Left ventricle myocardium superior (tissue), 1 donor: Measurements from ENCODE around the gene C21orf91. TPM values are rescaled to one million over a fixed set of nuclear protein-coding genes. Genes with fewer than 3 reads are reported as not detected.

Experiments
- ATAC-seq: fragments of 200-7000 bp; cut with Tn5 transposase; one replicate; pipeline ENCODE4 v1.9.1; 2020; ENCODE audit warnings: mild to moderate bottlenecking, moderate library complexity
- DNase-seq: peaks from one replicate; pipeline ENCODE4 v3.0.0-alpha.2; 2020
- intact Hi-C: fragments of 100-400 bp; cut with micrococcal nuclease; formaldehyde crosslinking; loops from one replicate; pipeline ENCODE4 v1.11.0; 2022
- total RNA-seq: library from RNA; stranded (reverse); fragmentation: NEBNext Ultra II Directional; extraction: Animal tissue kit (Norgen Biotek cat#: 25700); gene quantifications from one replicate; pipeline ENCODE4 v1.2.1, GENCODE V29; 2021
- donor health status: DM: no; HTN: yes; CAD: no; lungs with severe emphysema.

The C21orf91 gene
- total RNA-seq, 1 donor from 2014 or later: 6.7 TPM

- DNase-seq (no peak), ATAC-seq (peak; percentile 58)
- intact Hi-C loops: no loop called here
These were observed 19.6 kb downstream of the C21orf91 start for GRCh38 chr21:17799414-17800164.

- DNase-seq (no peak), ATAC-seq (no peak)
- intact Hi-C loops: no loop called here
These were observed 20.4 kb downstream of the C21orf91 start for GRCh38 chr21:17798796-17799195.

- intact Hi-C loops: no loop called here
- no peak for DNase-seq
- no peak for ATAC-seq
These were observed 21.2 kb downstream of the C21orf91 start for GRCh38 chr21:17797967-17798366.

GRCh38 chr21:17796503-17796902, 22.7 kb downstream of the C21orf91 start:
- intact Hi-C loops: no loop called here
- no peak for DNase-seq

GRCh38 chr21:17796037-17796403, 23.1 kb downstream of the C21orf91 start:
- intact Hi-C loops: no loop called here
- DNase-seq: no peak
- no peak for ATAC-seq

More at GRCh38 chr21:17796503-17796902, 22.7 kb downstream of the C21orf91 start:
- no peak for ATAC-seq

GRCh38 chr21:17795146-17796036, 23.8 kb downstream of the C21orf91 start:
- intact Hi-C loops: no loop called here
- no peak for DNase-seq
- ATAC-seq: no peak

GRCh38 chr21:17794518-17795145, 24.5 kb downstream of the C21orf91 start:
- intact Hi-C loops: no loop called here
- no peak for DNase-seq
- ATAC-seq: no peak

- no peak for DNase-seq
- intact Hi-C loops: no loop called here
- ATAC-seq: peak; percentile 51
These were observed 25.7 kb downstream of the C21orf91 start for GRCh38 chr21:17793246-17794123.

GRCh38 chr21:17789656-17790055, 29.5 kb downstream of the C21orf91 start:
- intact Hi-C loops: no loop called here
- no peak for ATAC-seq
- DNase-seq: no peak

GRCh38 chr21:17789069-17789468, 30.1 kb downstream of the C21orf91 start:
- intact Hi-C loops: no loop called here
- no peak for DNase-seq
- ATAC-seq: no peak

- intact Hi-C loops: no loop called here
- DNase-seq (no peak), ATAC-seq (no peak)
These were observed 32.3 kb downstream of the C21orf91 start for GRCh38 chr21:17786851-17787181.

- intact Hi-C loops: no loop called here
- DNase-seq: no peak
- ATAC-seq: no peak
These were observed 32.9 kb downstream of the C21orf91 start for GRCh38 chr21:17786071-17786850.

GRCh38 chr21:17785403-17785788, 33.8 kb downstream of the C21orf91 start:
- intact Hi-C loops: no loop called here
- no peak for ATAC-seq
- DNase-seq: no peak

GRCh38 chr21:17784604-17785402, 34.4 kb downstream of the C21orf91 start:
- intact Hi-C loops: no loop called here
- no peak for DNase-seq
- ATAC-seq: no peak

- no peak for ATAC-seq
- intact Hi-C loops: no loop called here
- DNase-seq: no peak
These were observed 35.0 kb downstream of the C21orf91 start for GRCh38 chr21:17784180-17784598.

- intact Hi-C loops: no loop called here
- ATAC-seq: no peak
- no peak for DNase-seq
These were observed 35.5 kb downstream of the C21orf91 start for GRCh38 chr21:17783481-17784179.

GRCh38 chr21:17783003-17783402, 36.2 kb downstream of the C21orf91 start:
- no peak for ATAC-seq

More at GRCh38 chr21:17783003-17783402, 36.2 kb downstream of the C21orf91 start:
- intact Hi-C loops: no loop called here
- DNase-seq: no peak
